HepG2 (cell line): ENCODE results near the gene TSPAN32. TPM values are rescaled to one million over a fixed set of nuclear protein-coding genes. Genes with fewer than 3 reads are reported as not detected.
A peak's percentile ranks its signal among the peaks of the same experiment; 100 is the strongest.

Source experiments
- HMG20A ChIP-seq: IDR thresholded peaks from 2 replicates; pipeline ENCODE4 v1.6.1; 2016; ENCODE audit warnings: borderline replicate concordance
- HOXA5 ChIP-seq: sonication (generic); formaldehyde crosslinking; IDR thresholded peaks from 2 replicates; pipeline ENCODE4 v1.4.0; 2020; ENCODE audit warnings: missing genetic modification reagents
- MED13 ChIP-seq: sonication (generic); formaldehyde crosslinking; IDR thresholded peaks from 2 replicates; pipeline ENCODE4 v1.5.0; 2020; ENCODE audit warnings: missing genetic modification reagents
- MXI1 ChIP-seq: IDR thresholded peaks from 3 replicates; pipeline ENCODE4 v1.6.1; 2012; ENCODE audit warnings: low read depth, low read length, inconsistent platforms, borderline replicate concordance
- NFRKB ChIP-seq: fragments of 450-650 bp; IDR thresholded peaks from 2 replicates; pipeline ENCODE4 v1.6.1; 2017
- NFYC ChIP-seq: IDR thresholded peaks from 2 replicates; pipeline ENCODE4 v1.6.1; 2016; ENCODE audit warnings: missing genetic modification reagents, missing compliant biosample characterization
- RFX1 ChIP-seq: fragments of 450-650 bp; IDR thresholded peaks from 2 replicates; pipeline ENCODE4 v1.6.1; 2017
- SIX4 ChIP-seq: sonication (generic); formaldehyde crosslinking; IDR thresholded peaks from 2 replicates; pipeline ENCODE4 v1.4.0; 2020; ENCODE audit warnings: missing genetic modification reagents
- ZNF335 ChIP-seq: sonication (generic); formaldehyde crosslinking; IDR thresholded peaks from 2 replicates; pipeline ENCODE4 v1.4.0; 2020; ENCODE audit warnings: missing genetic modification reagents
- ZNF337 ChIP-seq: sonication (generic); formaldehyde crosslinking; IDR thresholded peaks from 2 replicates; pipeline ENCODE4 v1.5.1; 2020; ENCODE audit warnings: missing genetic modification reagents, low read depth, mild to moderate bottlenecking, borderline replicate concordance
- ZNF354B ChIP-seq: sonication (generic); formaldehyde crosslinking; IDR thresholded peaks from 2 replicates; pipeline ENCODE4 v1.8.0; 2022; ENCODE audit warnings: mild to moderate bottlenecking, missing genetic modification reagents
- ZNF451 ChIP-seq: sonication (generic); formaldehyde crosslinking; IDR thresholded peaks from 2 replicates; pipeline ENCODE4 v1.5.0; 2020; ENCODE audit warnings: mild to moderate bottlenecking, missing genetic modification reagents
- polyA plus RNA-seq, 8 experiments: library from polyadenylated mRNA; depleted of rRNA in 3 of 8; stranded (reverse) in 7 of 8; unstranded in 1 of 8; fragments of >200 nt; fragmentation: Illumina TruSeq in 4 of 8; extraction: Trizol in 4 of 8; gene quantifications; 2 replicates each; pipeline versions ENCODE4 v1.2.1 to v1.2.3, GENCODE V29; 2011 to 2016; ENCODE audit warnings: low read depth in 4 of 8, missing spikeins in 1 of 8, mixed read lengths in 1 of 8; ENCODE audit not compliant: insufficient read depth in 1 of 8
- total RNA-seq, 5 experiments: library from RNA; depleted of rRNA; stranded (reverse); fragments of >200 nt; fragmentation: Illumina TruSeq; extraction: Trizol; gene quantifications; 2 replicates each; pipeline ENCODE4 v1.2.3, GENCODE V29; 2016; ENCODE audit warnings: low read depth in 1 of 5
- TF ChIP-seq, protein P1 (sequence below), 2 experiments: sonication (generic) in 1 of 2; formaldehyde crosslinking in 1 of 2; IDR thresholded peaks; 2 replicates each; pipeline versions ENCODE4 v1.5.1 to v1.6.1; 2011 to 2020; ENCODE audit warnings: borderline replicate concordance in 1 of 2, low read depth in 1 of 2, low read length in 1 of 2, mild to moderate bottlenecking in 1 of 2, missing genetic modification reagents in 1 of 2, moderate library complexity in 1 of 2
- TF ChIP-seq, protein P2 (sequence below): IDR thresholded peaks from 2 replicates; pipeline ENCODE4 v1.6.1; 2012; ENCODE audit warnings: inconsistent platforms
- TF ChIP-seq, protein P3 (sequence below), 2 experiments: sonication (generic) in 1 of 2; formaldehyde crosslinking in 1 of 2; IDR thresholded peaks; 2 replicates each; pipeline versions ENCODE4 v1.6.1 to v1.9.0; 2014 to 2022; ENCODE audit warnings: antibody characterized with exemption in 1 of 2, borderline replicate concordance in 1 of 2, inconsistent platforms in 1 of 2, low read depth in 1 of 2, missing genetic modification reagents in 1 of 2

Gene TSPAN32
- total and polyA plus RNA-seq, 2 of the 13 experiments (the other 11 are each of a cell fraction or from before 2014, with no cell fraction given): 0.09 to 0.70 TPM

DNA sequence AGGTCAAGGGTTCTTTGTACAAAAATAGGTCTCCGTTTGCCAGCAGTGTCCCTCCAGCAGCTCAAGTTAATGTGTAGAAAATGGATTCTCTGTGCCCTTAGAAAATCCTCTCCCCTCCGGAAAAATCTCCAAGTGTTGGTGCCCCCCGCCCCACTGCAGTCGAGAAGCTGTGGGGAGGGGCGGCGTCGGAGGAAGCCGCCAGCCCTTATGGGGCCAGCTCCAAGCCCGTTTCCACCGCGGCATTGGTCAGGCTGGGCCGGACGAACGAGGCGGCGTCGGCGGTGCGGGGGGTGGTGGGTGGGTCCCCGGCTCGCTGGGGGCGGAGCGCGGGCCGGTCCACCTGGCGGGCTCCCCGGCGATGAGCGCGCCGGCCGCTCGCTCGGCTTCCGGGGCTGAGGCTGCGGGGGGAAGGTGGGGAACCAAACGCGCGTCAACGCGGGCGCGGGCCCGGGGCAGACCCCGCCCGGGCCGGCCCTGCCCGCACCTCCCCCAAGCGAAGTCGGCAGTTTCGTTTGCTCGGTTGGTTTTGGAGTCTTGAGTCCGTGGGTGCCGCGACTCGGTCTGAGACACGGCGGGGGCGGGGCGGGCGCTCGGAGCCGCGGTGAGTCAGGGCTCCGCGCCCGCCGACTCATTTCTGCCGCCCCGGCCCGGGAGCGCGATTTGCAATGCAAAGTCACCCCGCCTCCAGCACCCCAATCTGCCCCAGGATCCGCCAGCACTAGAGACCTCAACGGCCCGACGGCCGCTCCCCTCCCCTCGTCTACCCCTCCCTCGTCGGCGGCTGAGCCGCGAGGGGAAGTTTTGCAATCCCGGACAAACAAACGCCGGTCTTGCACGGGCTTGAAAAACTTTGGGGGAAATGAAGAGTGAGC lies 32.8 kb upstream of the TSPAN32 start (continued):
- TF ChIP-seq, protein P1, sequence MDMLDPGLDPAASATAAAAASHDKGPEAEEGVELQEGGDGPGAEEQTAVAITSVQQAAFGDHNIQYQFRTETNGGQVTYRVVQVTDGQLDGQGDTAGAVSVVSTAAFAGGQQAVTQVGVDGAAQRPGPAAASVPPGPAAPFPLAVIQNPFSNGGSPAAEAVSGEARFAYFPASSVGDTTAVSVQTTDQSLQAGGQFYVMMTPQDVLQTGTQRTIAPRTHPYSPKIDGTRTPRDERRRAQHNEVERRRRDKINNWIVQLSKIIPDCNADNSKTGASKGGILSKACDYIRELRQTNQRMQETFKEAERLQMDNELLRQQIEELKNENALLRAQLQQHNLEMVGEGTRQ (IDR thresholded peaks at IDR 0.05; ENCODE audit: low read depth, low read length): no peak
- TF ChIP-seq, protein P1 (CRISPR knock-in tag; IDR thresholded peaks at IDR 0.05; ENCODE audit: borderline replicate concordance): no peak
- TF ChIP-seq HMG20A (CRISPR knock-in tag) (peak; percentile 38; the same call in 1 of the 2 replicates), MED13 (CRISPR knock-in tag) (no peak), HOXA5 (CRISPR knock-in tag) (peak; percentile 79), ZNF354B (CRISPR knock-in tag) (no peak), ZNF335 (no peak), NFRKB (no peak), ZNF337 (CRISPR knock-in tag) (no peak), ZNF451 (CRISPR knock-in tag) (no peak), RFX1 (no peak), NFYC (CRISPR knock-in tag) (no peak), SIX4 (CRISPR knock-in tag) (peak; percentile 26; the same call in 1 of the 2 replicates), MXI1 (no peak)
- TF ChIP-seq, protein P2, sequence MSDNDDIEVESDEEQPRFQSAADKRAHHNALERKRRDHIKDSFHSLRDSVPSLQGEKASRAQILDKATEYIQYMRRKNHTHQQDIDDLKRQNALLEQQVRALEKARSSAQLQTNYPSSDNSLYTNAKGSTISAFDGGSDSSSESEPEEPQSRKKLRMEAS: peak; percentile 63; the same call in 1 of the 2 replicates
- TF ChIP-seq, protein P3, sequence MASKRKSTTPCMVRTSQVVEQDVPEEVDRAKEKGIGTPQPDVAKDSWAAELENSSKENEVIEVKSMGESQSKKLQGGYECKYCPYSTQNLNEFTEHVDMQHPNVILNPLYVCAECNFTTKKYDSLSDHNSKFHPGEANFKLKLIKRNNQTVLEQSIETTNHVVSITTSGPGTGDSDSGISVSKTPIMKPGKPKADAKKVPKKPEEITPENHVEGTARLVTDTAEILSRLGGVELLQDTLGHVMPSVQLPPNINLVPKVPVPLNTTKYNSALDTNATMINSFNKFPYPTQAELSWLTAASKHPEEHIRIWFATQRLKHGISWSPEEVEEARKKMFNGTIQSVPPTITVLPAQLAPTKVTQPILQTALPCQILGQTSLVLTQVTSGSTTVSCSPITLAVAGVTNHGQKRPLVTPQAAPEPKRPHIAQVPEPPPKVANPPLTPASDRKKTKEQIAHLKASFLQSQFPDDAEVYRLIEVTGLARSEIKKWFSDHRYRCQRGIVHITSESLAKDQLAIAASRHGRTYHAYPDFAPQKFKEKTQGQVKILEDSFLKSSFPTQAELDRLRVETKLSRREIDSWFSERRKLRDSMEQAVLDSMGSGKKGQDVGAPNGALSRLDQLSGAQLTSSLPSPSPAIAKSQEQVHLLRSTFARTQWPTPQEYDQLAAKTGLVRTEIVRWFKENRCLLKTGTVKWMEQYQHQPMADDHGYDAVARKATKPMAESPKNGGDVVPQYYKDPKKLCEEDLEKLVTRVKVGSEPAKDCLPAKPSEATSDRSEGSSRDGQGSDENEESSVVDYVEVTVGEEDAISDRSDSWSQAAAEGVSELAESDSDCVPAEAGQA (IDR thresholded peaks at IDR 0.05; ENCODE audit: low read depth): no peak
- TF ChIP-seq, protein P3 (CRISPR knock-in tag; IDR thresholded peaks at IDR 0.05; ENCODE audit: borderline replicate concordance): no peak
